Kidney tubule cell (primary cell): ENCODE data around the gene MICAL3.
A peak's percentile ranks its signal among the peaks of the same experiment; 100 is the strongest.
"Not testable (repeated sequence)": the region's sequence is repeated elsewhere in the genome, so short reads cannot be mapped to it uniquely, and the experiment has no call there.

Source experiments
- DNase-seq: peaks from one replicate; pipeline ENCODE4 v3.0.0-alpha.2; 2018; ENCODE audit warnings: low spot score

The MICAL3 gene

DNA sequence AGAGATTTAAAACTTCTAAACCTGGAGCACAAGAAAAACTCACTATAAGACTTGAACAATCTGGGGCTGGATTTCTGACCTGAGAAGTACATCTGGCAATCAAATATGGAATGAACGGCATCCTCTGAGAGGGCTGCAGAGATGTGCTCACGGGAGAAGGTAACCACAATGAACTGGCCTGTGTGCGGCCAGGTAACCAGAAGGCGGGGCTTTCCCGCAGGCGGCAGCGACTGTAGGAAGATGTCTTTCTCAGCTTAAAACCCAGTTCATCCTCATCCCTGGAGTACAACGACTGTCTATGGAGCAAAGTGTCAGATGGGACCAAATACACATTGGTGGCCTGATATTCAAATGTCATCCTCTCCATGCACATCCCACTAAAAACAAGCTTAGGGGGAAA lies 24.5 kb downstream of the MICAL3 start:
- DNase-seq = peak; percentile 70

DNA sequence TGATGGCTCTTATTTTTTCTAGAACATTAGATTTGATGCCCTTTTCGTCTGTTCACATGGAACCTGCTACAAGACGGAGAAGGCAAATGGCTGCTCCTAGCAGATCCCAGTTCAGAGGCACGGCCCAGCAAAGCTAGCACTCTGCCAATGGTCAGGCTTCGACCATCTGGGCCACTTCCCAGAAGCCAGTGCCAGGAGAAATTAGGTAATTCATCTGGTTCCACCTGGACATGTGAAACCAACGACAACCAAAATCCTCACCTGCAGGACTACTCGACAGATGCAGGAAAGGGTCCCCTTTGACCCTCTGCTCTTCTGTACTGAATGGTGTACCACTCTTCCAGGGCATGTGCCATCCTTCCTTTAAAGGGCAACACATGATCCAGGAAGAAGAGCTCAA lies 25.4 kb downstream of the MICAL3 start:
- no peak for DNase-seq

GRCh38 chr22:17997456-17997855 lies 26.9 kb downstream of the MICAL3 start:
- DNase-seq = peak; percentile 92

GRCh38 chr22:17995256-17995655 lies 29.1 kb downstream of the MICAL3 start:
- not testable (repeated sequence) for DNase-seq

- peak; percentile 81 for DNase-seq
These were observed 29.8 kb downstream of the MICAL3 start for GRCh38 chr22:17994424-17995108.

- not testable (repeated sequence) for DNase-seq
These were observed 31.4 kb downstream of the MICAL3 start for GRCh38 chr22:17992976-17993375.

GRCh38 chr22:17991992-17992391 lies 32.4 kb downstream of the MICAL3 start:
- DNase-seq = not testable (repeated sequence)

- no peak for DNase-seq
These were observed 33.4 kb downstream of the MICAL3 start for GRCh38 chr22:17990942-17991341.

DNA sequence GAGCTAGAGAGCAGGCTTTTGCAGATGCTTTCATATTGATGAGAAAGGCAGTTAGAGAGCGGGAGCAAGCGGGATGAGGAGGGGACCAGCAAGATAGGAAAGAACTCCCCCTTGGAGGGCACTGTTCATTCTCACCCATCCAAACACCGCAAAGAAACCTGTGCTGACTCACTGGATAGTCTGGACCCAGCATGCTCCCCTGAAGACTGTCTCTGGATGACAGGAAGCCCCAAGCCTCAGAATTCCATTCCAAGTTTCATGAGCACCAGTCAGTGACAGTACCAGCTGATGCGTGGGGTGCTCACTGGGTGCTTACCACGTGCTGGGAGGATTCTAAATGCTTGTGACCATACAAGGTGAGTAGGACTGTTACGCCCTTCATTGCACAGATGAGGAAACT lies 34.2 kb downstream of the MICAL3 start:
- peak; percentile 77 for DNase-seq

GRCh38 chr22:17988800-17989513 lies 35.4 kb downstream of the MICAL3 start:
- DNase-seq = peak; percentile 1

GRCh38 chr22:17985606-17986005 lies 38.8 kb downstream of the MICAL3 start:
- DNase-seq = no peak

DNA sequence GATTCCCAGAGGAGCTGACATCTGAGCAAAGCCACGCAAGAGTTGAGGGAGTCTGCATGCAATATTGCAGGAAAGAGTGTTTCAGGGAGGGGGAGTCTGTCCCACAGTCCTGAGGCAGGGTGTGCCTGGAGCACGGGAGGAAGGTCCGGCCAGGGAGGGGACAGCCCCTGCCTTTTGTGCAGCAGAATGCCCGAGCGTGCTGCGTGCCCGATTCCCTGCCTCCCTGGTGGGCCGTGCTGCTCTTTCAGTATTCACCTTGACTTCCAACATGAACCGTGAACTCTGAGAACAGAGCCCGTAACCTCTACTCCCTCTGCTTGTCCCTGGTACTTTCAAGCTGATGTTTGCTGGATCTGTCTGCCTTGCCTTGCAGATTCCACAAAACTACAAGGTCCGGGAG lies 39.3 kb downstream of the MICAL3 start:
- not testable (repeated sequence) for DNase-seq

DNA sequence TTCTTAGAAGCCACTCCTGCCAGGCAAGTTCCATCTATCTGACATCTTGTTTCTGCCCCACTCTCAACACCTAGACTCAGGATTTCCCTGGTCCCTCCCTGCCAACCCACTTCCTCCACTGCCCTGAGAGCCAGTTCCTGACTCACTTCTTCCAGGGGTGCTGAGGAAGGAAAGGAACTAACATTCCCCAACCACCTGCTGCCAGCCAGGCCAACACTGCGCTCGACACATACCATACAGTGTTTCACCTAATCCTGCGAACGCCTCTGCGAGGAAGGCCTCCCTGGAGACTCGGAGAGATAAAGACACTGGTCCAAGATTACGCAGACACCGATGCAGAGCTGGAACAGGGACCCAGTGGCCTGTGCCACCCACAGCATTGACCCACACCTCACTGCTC lies 40.2 kb downstream of the MICAL3 start:
- DNase-seq = peak; percentile 74

DNA sequence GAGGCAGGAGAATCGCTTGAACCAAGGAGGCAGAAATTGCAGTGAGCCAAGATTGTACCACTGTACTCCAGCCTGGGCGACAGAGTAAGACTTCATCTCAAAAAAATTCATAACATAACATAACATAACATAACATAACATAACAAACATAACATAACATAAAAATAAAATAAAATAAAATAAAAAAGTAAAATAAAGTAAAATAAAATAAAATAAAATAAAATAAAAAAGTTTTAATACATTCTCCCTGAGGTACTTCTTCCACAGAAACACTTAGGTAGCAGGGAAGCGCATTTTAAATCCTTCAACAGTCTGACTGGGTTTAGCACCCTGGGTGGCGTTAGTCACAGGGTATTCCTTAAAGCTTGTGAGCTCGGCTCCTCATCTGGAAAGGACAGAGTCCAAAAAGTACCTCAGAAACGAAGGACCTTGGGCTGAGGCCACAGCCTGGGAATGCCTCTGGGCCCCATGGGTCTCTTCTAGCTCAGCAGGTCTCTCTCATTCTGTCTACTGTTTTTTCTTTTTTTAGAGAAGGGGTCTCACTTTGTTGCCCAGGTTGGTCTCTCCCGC lies 41.7 kb downstream of the MICAL3 start:
- DNase-seq = no peak

GRCh38 chr22:17981497-17981896 lies 42.9 kb downstream of the MICAL3 start:
- DNase-seq = no peak

- DNase-seq = no peak
These were observed 43.7 kb downstream of the MICAL3 start for GRCh38 chr22:17980638-17981051.

DNA sequence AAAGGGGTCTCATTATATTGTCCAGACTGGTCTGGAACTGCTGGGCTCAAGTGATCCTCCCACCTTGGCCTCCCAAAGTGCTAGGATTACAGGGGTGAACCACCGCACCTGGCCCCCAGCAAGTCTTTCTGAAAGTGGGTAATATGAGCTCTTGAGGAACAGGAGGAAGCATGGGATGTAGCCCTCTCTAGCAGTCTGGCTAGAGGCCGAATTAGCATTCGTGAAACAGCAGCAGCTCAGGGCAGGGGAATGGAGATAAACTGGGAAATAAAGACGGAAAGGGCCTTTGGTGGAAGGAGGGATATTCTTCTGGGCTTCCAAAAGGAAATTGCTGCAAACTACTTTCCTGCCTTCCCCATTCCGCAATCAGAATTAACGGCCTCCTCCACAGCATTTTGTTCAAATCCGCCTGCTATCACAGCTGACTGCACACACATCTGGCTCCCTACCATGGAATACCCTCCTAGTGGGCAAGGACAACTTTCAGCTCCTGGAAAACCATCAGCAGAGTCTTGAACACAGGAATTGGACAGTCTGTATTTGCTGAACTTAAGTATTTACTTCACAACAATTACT lies 44.3 kb downstream of the MICAL3 start:
- no peak for DNase-seq

DNA sequence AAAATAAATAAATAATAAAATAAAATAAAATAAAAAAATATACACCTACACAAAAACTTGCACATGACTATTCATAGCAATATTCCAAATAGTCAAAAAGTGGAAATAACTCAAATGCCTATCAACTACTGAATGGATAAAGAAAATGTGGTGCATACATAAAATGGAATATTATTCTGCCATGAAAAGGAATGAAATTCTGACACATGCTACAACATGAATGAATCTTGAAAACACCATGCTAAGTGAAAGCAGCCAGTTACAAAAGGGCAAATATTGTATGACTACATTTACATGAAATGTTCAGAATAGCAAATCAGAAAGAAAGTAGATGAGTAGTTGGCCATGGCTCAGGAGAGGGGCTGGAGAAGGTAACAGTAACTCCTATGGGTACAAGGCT lies 46.3 kb downstream of the MICAL3 start:
- no peak for DNase-seq

GRCh38 chr22:17977371-17977770 lies 47.0 kb downstream of the MICAL3 start:
- no peak for DNase-seq

- DNase-seq = no peak
These were observed 48.2 kb downstream of the MICAL3 start for GRCh38 chr22:17976121-17976520.

- no peak for DNase-seq
These were observed 49.5 kb downstream of the MICAL3 start for GRCh38 chr22:17974703-17975372.

GRCh38 chr22:17974087-17974486 lies 50.3 kb downstream of the MICAL3 start:
- DNase-seq = no peak
